Measurements from ENCODE around the gene ADM5. TPM values are rescaled to one million over a fixed set of nuclear protein-coding genes. Genes with fewer than 3 reads are reported as not detected.
A peak's percentile ranks its signal among the peaks of the same experiment; 100 is the strongest.

Gene ADM5
- total RNA-seq, 2 experiments from 2014 or later = 3.7 to 4.9 TPM

DNA sequence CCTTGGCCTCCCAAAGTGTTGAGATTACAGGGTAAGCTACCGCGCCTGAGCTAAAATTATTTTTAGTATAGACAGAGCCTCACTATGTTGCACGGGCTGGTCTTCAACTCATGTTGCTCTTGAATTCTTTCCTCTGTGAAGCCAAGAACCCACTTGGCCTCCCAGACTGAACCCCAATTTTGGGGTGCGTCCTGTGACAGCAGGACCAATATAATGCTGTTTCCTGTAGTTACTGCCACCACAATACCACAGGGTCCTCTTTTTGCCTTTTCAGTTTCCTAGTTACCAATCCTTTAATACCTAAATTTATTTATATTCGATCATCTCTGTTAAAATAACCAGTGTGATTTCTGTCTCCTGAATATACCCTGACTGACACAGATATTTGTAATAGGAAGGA lies 40.8 kb downstream of the ADM5 start:
- Mint-ChIP-seq H3K4me3 (no peak overlapping the region), H3K27me3 (no peaks in the 10 kb centered on the region), H3K27ac (no peak overlapping the region), H3K36me3 (ENCODE audit: low read depth) (no peaks in the 10 kb centered on the region), H3K9me3 (no peaks in the 10 kb centered on the region), H3K4me1 (peaks cover 3% of the 10 kb centered on the region)
- ChIA-PET CTCF (interaction anchor here (2.5 kb wide), 1 partner anchor 12 kb away, joined by 13 read pairs; no protein-coding TSS in a partner anchor), POLR2A (no interaction called here)
- DNase-seq = no peak

DNA sequence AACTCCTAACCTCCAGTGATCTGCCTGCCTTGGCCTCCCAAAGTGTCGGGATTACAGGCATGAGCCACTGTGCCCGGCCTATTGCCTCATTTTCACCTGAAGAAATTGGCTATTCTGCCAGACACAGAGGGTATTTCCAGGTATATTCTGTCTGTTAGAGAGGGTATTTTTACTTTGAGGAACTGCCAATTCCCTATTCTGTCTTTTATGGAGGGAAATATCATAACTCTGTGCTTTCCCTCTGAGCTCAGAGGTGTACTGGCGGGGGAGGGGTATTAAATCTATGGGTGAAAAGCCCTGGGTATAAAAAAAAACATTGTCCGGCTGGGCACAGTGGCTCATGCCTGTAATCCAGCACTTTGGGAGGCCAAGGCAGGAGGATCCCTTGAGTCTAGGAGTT lies 48.9 kb downstream of the ADM5 start:
- H3K4me3 Mint-ChIP-seq = no peak overlapping the region
- H3K27ac Mint-ChIP-seq = peak overlapping the region; percentile 25
- peaks cover 4% of the 10 kb centered on the region for H3K27me3 Mint-ChIP-seq
- no peak for DNase-seq
- peaks cover 11% of the 10 kb centered on the region for H3K4me1 Mint-ChIP-seq
- H3K9me3 Mint-ChIP-seq = peaks cover 5% of the 10 kb centered on the region
- POLR2A ChIA-PET = no interaction called here
- no peaks in the 10 kb centered on the region for H3K36me3 Mint-ChIP-seq (ENCODE audit: low read depth)
- CTCF ChIA-PET = interaction anchor here (0.7 kb wide), 1 partner anchor 62 kb away, joined by 3 read pairs; no protein-coding TSS in a partner anchor

DNA sequence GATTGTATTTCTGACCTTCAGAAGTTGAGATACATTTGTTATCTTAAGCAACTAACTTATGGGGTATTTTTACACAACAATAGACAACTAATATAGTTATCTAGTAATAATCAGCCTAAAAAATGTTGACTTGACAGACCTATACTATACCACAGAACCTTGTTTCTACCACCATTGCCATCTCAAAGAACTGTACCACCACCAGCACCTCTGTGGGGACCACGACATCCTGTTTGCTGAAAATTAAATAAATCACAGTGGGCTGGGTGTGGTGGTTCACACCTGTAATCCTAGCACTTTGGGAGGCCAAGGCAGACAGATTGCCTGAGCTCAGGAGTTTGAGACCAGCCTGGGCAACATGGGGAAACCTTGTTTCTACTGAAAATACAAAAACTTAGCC lies 49.7 kb downstream of the ADM5 start:
- CTCF ChIA-PET = no interaction called here
- no peaks in the 10 kb centered on the region for H3K36me3 Mint-ChIP-seq (ENCODE audit: low read depth)
- peaks cover 5% of the 10 kb centered on the region for H3K9me3 Mint-ChIP-seq
- DNase-seq = peak; percentile 16
- H3K27me3 Mint-ChIP-seq = peaks cover 4% of the 10 kb centered on the region
- POLR2A ChIA-PET = no interaction called here
- H3K27ac Mint-ChIP-seq = peak overlapping the region; percentile 66
- no peak overlapping the region for H3K4me3 Mint-ChIP-seq
- H3K4me1 Mint-ChIP-seq = peaks cover 11% of the 10 kb centered on the region

DNA sequence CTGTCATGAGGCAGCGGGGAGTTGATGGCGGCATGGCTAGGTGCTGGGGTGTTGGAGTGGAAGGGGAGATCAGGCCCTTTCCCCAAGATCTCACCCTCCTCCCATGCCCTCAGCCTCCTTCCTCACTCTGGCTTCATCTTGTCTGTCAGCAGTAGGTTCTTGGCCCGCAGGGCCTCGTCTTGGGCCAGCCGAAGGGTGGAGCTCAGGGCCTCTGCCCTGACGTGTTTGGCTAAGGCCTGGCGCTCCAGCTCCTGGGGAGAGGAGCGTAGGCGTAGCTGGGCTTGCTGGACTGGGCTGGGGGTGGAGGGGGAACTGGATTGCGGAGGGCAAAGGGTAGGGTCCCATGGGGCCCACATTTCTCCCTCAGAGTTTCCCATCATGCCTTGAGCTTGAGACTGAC lies 50.5 kb downstream of the ADM5 start:
- H3K27me3 Mint-ChIP-seq = peaks cover 4% of the 10 kb centered on the region
- ChIA-PET CTCF (interaction anchor here (0.5 kb wide), 1 partner anchor 17 kb away, joined by 3 read pairs; no protein-coding TSS in a partner anchor), POLR2A (no interaction called here)
- no peak overlapping the region for H3K4me3 Mint-ChIP-seq
- no peak for DNase-seq
- H3K27ac Mint-ChIP-seq = peak overlapping the region; percentile 46
- H3K4me1 Mint-ChIP-seq = peaks cover 11% of the 10 kb centered on the region
- peaks cover 5% of the 10 kb centered on the region for H3K9me3 Mint-ChIP-seq
- H3K36me3 Mint-ChIP-seq (ENCODE audit: low read depth) = no peaks in the 10 kb centered on the region

Small RNAs within 50 kb of the gene (microRNA-seq; reads per million reads assigned to microRNA genes)
- gene MIR5088 (ENCODE audit: borderline microRNAs expressed, borderline replicate concordance) = not detected

Other genes starting within 250 kb of the ADM5 start
- gene SLC17A7, start 248.1 kb upstream of the ADM5 start, total RNA-seq = under 1 TPM; 0.15 to 0.25 TPM
- 100 to 1,000 TPM; 146 to 176 TPM for gene PIH1D1, start 237.8 kb upstream of the ADM5 start, total RNA-seq
- 10 to 100 TPM; 49.2 to 60.4 TPM for gene ALDH16A1, start 236.4 kb upstream of the ADM5 start, total RNA-seq
- 100 to 1,000 TPM; 348 to 355 TPM for gene FLT3LG, start 215.4 kb upstream of the ADM5 start, total RNA-seq
- 1,000 to 10,000 TPM; 2,327 to 2,349 TPM for gene RPL13A, start 202.0 kb upstream of the ADM5 start, total RNA-seq
- gene RPS11, start 193.2 kb upstream of the ADM5 start, total RNA-seq = 1,000 to 10,000 TPM; 1,996 to 2,084 TPM
- 10 to 100 TPM; 25.0 to 27.4 TPM for gene FCGRT, start 176.9 kb upstream of the ADM5 start, total RNA-seq
- gene RCN3, start 161.6 kb upstream of the ADM5 start, total RNA-seq = 1 to 10 TPM; 4.2 TPM
- gene NOSIP, start 109.0 kb upstream of the ADM5 start, total RNA-seq = 100 to 1,000 TPM; 288 TPM
- 1 to 10 TPM; 1.1 TPM for gene PRRG2, start 108.3 kb upstream of the ADM5 start, total RNA-seq
- 10 to 100 TPM; 41.5 to 45.9 TPM for gene PRR12, start 98.4 kb upstream of the ADM5 start, total RNA-seq
- 1 to 10 TPM; 9.0 to 9.5 TPM for gene RRAS, start 49.5 kb upstream of the ADM5 start, total RNA-seq
- gene SCAF1, start 47.4 kb upstream of the ADM5 start, total RNA-seq = 10 to 100 TPM; 48.1 to 59.9 TPM
- 100 to 1,000 TPM; 157 to 168 TPM for gene IRF3, start 23.7 kb upstream of the ADM5 start, total RNA-seq
- 10 to 100 TPM; 73.9 to 80.7 TPM for gene BCL2L12, start 23.7 kb upstream of the ADM5 start, total RNA-seq
- 100 to 1,000 TPM; 125 to 130 TPM for gene PRMT1, start 12.3 kb upstream of the ADM5 start, total RNA-seq
- 1 to 10 TPM in 1 of 2 experiments, under 1 TPM in 1; 0.79 to 1.3 TPM for gene CPT1C, start 1.5 kb downstream of the ADM5 start, total RNA-seq
- 1 to 10 TPM; 4.5 to 5.4 TPM for gene TSKS, start 73.7 kb downstream of the ADM5 start, total RNA-seq
- gene AP2A1, start 77.4 kb downstream of the ADM5 start, total RNA-seq = 10 to 100 TPM; 77.2 to 87.9 TPM
- gene FUZ, start 123.7 kb downstream of the ADM5 start, total RNA-seq = 10 to 100 TPM; 13.3 to 13.9 TPM
- 10 to 100 TPM; 57.9 to 62.7 TPM for gene MED25, start 128.7 kb downstream of the ADM5 start, total RNA-seq
- gene PTOV1, start 161.6 kb downstream of the ADM5 start, total RNA-seq = 10 to 100 TPM; 60.7 to 76.8 TPM
- gene PNKP, start 178.0 kb downstream of the ADM5 start, total RNA-seq = 100 to 1,000 TPM; 105 to 131 TPM
- 10 to 100 TPM; 17.5 to 18.9 TPM for gene AKT1S1, start 187.8 kb downstream of the ADM5 start, total RNA-seq
- gene TBC1D17, start 188.1 kb downstream of the ADM5 start, total RNA-seq = 10 to 100 TPM; 33.2 to 33.8 TPM
- gene IL4I1, start 207.3 kb downstream of the ADM5 start, total RNA-seq = 1 to 10 TPM; 3.7 to 4.2 TPM
- 10 to 100 TPM; 10.5 to 12.1 TPM for gene ATF5, start 239.6 kb downstream of the ADM5 start, total RNA-seq
- 100 to 1,000 TPM; 111 to 127 TPM for gene NUP62, start 239.9 kb downstream of the ADM5 start, total RNA-seq

Data from activated CD4-positive, alpha-beta T cell treated with anti-CD3 and anti-CD28 coated beads, Interleukin-2, amount 10 ng/mL, durations not matched to agents 7 days and 5 days (primary cell).